ENCODE results near the gene TECR.
"Not testable (repeated sequence)": the region's sequence is repeated elsewhere in the genome, so short reads cannot be mapped to it uniquely, and the experiment has no call there.

The TECR gene

GRCh38 chr19:14550201-14550754 lies 20.9 kb downstream of the TECR start:
- H3K4me3 ChIP-seq (ENCODE audit: low read depth, low read length): peak overlapping the region; percentile 30
- no peak for TF ChIP-seq CTCF (IDR thresholded peaks at IDR 0.05; ENCODE audit: control insufficient read depth, extremely low read depth, insufficient read depth)
- DNase-seq (ENCODE audit: low read depth): peak; percentile 96

GRCh38 chr19:14551134-14552005 lies 22.0 kb downstream of the TECR start:
- DNase-seq (ENCODE audit: low read depth); H3K4me3 ChIP-seq (ENCODE audit: low read depth, low read length): not testable (repeated sequence)
- peak; percentile 32 for TF ChIP-seq CTCF (IDR thresholded peaks at IDR 0.05; ENCODE audit: control insufficient read depth, extremely low read depth, insufficient read depth)

- not testable (repeated sequence) for H3K4me3 ChIP-seq (ENCODE audit: low read depth, low read length); DNase-seq (ENCODE audit: low read depth)
Observed at GRCh38 chr19:14552006-14552360, 22.6 kb downstream of the TECR start.

- DNase-seq (ENCODE audit: low read depth): no peak
- TF ChIP-seq CTCF (IDR thresholded peaks at IDR 0.05; ENCODE audit: control insufficient read depth, extremely low read depth, insufficient read depth): no peak
- no peak overlapping the region for H3K4me3 ChIP-seq (ENCODE audit: low read depth, low read length)
Observed at GRCh38 chr19:14553042-14553938, 23.9 kb downstream of the TECR start.

- TF ChIP-seq CTCF (IDR thresholded peaks at IDR 0.05; ENCODE audit: control insufficient read depth, extremely low read depth, insufficient read depth): no peak
- 0 out of 2 replicates have a peak overlapping the region, but pooled peaks have one; percentile 18 for H3K4me3 ChIP-seq (ENCODE audit: low read depth, low read length)
- DNase-seq (ENCODE audit: low read depth): no peak
Observed at GRCh38 chr19:14553939-14554243, 24.5 kb downstream of the TECR start.

- peak; percentile 46 for TF ChIP-seq CTCF (IDR thresholded peaks at IDR 0.05; ENCODE audit: control insufficient read depth, extremely low read depth, insufficient read depth)
- peak; percentile 89 for DNase-seq (ENCODE audit: low read depth)
- H3K4me3 ChIP-seq (ENCODE audit: low read depth, low read length): 0 out of 2 replicates have a peak overlapping the region, but pooled peaks have one; percentile 18
Observed at GRCh38 chr19:14554382-14554812, 25.0 kb downstream of the TECR start.

Measured in LNCaP clone FGC (cell line).